ENCODE results near the gene DHRS4.
"Not testable (repeated sequence)": the region's sequence is repeated elsewhere in the genome, so short reads cannot be mapped to it uniquely, and the experiment has no call there.

DHRS4 gene

DNA sequence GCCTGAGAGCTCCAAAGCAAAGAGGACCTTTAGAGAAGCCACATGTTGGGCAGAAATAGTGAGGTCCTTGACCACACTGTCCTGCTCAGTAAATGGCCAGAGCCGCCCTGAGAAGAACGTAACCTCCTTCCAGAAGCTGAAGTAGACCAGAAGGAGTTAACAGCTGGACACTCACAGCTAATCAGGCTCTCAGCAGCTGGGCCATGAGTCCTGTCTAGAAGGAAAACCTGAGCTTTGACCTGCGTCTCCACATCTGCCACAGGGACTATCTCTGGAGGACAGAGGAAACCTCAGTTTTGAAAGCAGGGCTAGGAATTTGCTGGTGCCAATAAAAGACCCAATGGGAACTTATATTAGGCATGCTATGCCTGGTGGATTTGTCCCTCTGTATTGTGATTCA lies 12.3 kb upstream of the DHRS4 start:
- no peak for DNase-seq (ENCODE audit: low spot score)

GRCh38 chr14:23941669-23942068 lies 11.9 kb upstream of the DHRS4 start:
- DNase-seq (ENCODE audit: low spot score): no peak

- DNase-seq (ENCODE audit: low spot score): no peak
These were observed 11.0 kb upstream of the DHRS4 start for GRCh38 chr14:23942587-23942986.

DNA sequence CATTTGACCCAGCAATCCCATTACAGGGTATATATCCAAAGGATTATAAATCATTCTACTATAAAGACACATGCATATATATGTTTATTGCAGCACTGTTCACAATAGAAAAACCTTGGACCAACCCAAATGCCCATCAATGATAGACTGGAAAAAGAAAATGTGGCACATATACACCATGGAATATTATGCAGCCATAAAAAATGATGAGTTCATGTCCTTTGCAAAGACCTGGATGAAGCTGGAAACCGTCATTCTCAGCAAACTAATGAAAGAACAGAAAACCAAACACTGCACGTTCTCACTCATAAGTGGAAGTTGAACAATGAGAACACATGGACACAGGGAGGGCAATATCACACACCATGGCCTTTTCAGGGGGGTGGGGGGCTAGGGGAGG lies 4.5 kb upstream of the DHRS4 start:
- not testable (repeated sequence) for DNase-seq (ENCODE audit: low spot score)

DNA sequence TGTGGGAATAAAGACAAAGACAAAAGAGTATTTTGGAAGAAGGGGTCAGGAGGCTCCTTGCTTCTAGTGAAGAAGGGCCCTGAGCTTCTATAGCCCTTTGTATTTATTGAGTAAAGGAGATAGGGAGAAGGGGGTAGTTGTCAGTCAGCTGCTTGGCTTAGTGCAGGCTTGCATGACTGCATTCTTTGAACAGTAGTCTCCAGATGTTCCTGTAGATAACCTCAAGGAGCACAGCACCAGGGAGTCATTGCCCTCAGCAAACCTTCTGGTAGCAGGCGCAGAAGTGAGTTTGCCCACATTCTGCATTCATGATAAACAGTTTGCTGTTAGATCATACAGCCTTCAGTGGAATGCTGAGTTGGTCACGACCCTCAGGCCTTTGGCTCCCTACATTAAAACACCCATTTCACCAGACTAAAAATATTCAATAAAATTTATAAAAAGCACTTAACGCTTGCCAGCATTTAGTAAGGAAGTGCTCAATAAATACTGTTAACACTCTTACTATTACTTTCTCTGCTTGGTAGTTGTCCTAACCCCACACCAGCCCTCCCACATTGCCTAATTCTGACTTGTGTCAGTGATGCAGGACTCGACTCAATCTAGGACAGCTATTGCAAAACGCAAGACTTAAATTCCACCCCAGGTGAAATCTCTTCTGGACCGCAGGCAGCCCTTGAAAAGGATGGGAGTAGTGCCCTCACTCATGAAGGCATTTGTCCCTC lies 3.0 kb upstream of the DHRS4 start:
- no peak for DNase-seq (ENCODE audit: low spot score)

DNA sequence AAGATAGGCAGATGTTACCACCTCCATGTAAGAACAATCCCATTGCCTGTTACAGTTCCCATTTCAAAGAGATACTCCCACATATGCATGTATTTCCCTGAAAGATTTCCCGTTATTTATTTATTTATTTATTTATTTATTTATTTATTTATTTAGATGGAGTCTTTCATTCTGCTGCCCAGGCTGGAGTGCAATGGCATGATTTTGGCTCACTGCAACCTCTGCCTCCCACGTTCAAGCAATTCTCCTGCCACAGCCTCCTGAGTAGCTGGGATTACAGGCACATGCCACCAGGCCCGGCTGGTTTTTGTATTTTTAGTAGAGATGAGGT lies 2.5 kb upstream of the DHRS4 start:
- not testable (repeated sequence) for DNase-seq (ENCODE audit: low spot score)

- no peak for DNase-seq (ENCODE audit: low spot score)
These were observed 1.9 kb upstream of the DHRS4 start for GRCh38 chr14:23951590-23952201.

- not testable (repeated sequence) for DNase-seq (ENCODE audit: low spot score)
These were observed 480 bp upstream of the DHRS4 start for GRCh38 chr14:23953116-23953463.

DNA sequence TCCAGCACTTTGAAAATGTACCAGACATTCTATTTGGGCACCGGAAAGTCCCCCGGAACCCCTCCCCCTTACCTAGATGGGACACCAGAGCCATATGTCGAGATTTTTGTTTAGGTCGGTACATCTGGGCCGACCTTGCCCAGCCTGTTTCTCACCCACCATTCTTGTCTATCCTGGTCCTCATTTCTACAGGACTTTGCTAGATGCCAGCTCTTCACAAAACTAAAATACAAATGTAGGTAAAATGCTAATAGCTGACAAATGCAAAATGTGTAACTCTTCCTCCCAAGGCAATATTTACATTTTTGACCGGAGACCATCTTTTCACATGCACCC lies 677 bp downstream of the DHRS4 start:
- not testable (repeated sequence) for DNase-seq (ENCODE audit: low spot score)

GRCh38 chr14:23954965-23955364 lies 1.4 kb downstream of the DHRS4 start:
- DNase-seq (ENCODE audit: low spot score): not testable (repeated sequence)

DNA sequence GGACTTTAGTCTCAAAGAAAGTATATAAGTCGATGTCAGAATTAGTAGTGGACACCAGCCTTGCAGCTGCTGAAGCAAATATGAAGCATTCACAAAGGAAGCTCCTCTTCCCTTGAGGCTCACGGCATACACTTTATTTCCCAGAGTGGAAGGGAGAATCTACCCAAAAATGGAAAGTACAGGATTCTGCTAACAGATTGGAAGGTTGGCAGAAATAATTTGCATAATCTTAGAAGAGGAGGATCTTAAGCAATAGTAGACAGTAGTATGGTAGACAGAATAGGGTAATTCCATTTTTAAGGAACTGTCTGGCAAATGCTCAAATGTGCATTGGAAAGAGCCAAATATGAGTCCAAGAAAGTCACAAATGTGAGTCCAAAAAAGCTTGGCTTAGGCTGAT lies 2.2 kb downstream of the DHRS4 start:
- not testable (repeated sequence) for DNase-seq (ENCODE audit: low spot score)

DNA sequence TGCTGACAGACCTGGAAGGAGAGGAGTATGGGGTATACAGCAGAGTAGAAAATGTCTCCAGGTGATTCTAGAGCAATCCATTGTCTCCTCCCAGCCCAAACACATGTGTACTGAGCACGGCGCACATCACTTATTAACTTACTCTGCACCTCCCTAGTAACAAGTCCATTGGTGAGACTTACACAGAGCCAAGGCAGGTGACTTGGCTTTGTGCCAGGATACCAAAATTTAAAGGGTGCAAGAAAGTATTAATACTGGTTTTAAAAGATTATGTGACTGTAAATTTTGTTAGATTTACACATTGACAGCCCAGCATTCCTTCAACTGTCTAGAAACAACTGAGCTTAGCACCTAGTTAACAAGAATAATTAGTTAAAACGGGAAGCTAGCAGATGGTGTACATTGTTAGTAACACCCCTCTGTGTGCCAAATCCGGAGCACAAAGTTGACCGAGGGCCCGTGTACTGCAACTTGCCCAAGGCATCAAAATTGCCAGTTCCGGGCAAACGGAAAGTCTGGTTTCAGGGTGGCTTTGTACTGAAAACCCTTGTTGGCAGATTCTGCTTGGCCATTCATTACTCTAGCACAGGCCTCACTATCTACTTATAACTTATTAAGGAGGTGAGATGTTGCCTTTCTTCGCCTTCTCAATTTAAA lies 4.5 kb downstream of the DHRS4 start:
- not testable (repeated sequence) for DNase-seq (ENCODE audit: low spot score)

DNA sequence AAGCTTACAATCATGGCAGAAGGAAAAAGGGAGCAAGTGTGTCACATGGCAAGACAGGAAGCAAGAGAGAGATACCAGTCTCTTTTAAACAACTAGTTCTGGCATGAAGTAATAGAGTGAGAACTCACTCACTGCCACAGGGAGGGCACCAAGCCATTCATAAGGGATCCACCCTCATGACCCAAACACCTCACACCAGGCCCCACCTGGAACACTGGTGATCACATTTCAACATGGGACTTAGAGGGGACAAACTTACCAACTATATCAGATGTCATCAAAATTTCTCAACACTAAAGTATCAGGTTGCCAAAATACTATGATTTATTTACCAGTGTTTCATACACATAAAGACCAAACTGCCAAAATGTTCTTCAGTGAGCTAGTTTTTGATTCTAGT lies 7.3 kb downstream of the DHRS4 start:
- not testable (repeated sequence) for DNase-seq (ENCODE audit: low spot score)

GRCh38 chr14:23961704-23962103 lies 8.1 kb downstream of the DHRS4 start:
- not testable (repeated sequence) for DNase-seq (ENCODE audit: low spot score)

DNA sequence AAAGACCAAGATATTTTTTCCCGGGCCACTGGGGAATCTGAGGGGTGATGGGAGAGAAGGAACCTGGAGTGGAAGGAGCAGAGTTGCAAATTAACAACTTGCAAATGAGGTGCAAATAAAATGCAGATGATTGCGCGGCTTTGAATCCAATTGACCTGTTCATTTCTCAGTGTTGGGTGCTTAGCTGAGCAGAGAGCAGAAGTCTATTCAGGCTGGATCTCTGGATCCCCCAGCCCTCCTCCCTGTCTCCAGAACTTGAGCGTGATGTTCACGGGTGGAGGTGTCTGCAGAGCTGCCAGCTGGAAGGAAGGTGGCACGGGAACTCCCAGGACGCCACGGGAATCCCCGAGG lies 15.5 kb downstream of the DHRS4 start:
- DNase-seq (ENCODE audit: low spot score): not testable (repeated sequence)

DNA sequence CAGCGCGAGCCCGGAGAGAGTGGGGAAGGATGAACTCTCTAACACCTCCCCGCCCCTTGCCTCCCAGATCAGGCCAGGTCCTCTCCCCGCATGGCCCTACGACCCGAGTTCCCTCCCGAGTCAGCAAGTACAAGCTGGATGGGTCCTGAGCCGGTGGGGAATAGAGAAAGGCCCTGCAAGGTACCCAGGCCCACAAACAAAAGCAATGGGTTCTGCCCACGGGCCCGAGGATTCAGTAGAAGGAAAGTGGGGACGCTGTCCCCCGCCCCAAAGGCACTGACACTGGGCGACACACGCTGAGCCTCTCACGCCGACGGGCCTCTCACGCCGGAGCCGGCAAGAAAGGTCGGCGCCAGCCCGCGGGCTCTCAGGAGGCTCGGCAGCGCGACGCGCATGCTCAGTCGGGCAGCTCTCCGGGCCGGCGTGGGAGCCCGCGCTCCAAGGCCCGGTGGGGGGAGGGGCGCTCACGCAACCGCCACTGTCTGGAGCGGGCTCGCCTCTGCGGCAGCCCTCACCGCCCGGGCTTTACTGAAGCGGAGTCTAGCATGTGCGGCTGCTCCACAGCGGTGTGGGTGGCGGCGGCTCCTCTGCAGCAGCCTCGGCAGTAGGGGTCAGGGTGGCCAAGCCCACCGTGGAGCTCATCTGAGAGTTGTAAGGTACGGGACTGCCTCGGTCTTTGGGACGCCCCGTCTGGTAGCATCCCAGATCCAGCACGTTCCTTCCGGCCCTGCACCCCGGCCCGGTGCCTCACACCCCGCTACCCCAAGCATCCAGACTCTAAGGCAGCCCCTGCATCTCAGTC lies 16.1 kb downstream of the DHRS4 start:
- DNase-seq (ENCODE audit: low spot score): peak; percentile 70

GRCh38 chr14:23970283-23970659 lies 16.7 kb downstream of the DHRS4 start:
- not testable (repeated sequence) for DNase-seq (ENCODE audit: low spot score)

DNA sequence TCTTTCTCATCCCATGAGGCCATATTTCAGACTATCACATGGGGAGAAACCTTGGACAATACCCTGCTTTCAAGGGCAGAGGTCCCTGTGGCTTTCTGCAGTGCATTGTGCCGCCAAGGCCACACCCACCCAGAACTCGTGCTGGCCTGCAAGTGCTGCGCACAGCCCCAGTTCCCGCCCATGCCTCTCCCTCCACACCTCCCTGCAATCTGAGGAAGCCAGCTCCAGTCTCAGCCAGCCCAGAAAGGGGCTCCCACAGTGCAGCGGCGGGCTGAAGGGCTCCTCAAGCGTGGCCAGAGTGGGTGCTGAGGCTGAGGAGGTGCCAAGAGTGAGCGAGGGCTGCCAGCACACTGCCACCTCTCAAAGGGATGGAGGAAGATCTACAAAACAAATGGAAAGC lies 19.6 kb downstream of the DHRS4 start:
- not testable (repeated sequence) for DNase-seq (ENCODE audit: low spot score)

GRCh38 chr14:23974041-23974440 lies 20.5 kb downstream of the DHRS4 start:
- not testable (repeated sequence) for DNase-seq (ENCODE audit: low spot score)

DNA sequence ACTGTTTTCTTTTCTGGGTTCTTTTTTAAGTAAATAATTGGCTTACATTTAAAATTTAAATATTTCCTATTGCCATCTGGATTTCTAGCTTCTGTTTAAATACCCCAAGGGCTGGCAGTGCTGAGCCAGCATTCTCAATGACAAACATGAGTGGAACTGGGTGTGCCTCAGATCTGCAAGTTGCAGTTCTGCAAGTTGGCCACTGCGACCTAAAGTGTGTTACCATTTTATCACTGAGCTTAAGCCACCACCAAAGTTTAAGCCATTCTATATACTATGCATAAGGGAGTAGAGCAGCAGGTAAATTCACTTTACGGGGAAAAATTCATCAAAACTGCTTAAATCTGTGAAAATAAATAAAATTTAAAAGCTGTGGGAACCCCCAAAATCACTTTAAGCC lies 23.6 kb downstream of the DHRS4 start:
- not testable (repeated sequence) for DNase-seq (ENCODE audit: low spot score)

GRCh38 chr14:23981951-23982813 lies 28.6 kb downstream of the DHRS4 start:
- not testable (repeated sequence) for DNase-seq (ENCODE audit: low spot score)
